ENCODE data around the gene HECTD3. TPM values are rescaled to one million over a fixed set of nuclear protein-coding genes. Genes with fewer than 3 reads are reported as not detected.

Gene HECTD3
- total RNA-seq, 1 donor from 2014 or later: 32.1 TPM

DNA sequence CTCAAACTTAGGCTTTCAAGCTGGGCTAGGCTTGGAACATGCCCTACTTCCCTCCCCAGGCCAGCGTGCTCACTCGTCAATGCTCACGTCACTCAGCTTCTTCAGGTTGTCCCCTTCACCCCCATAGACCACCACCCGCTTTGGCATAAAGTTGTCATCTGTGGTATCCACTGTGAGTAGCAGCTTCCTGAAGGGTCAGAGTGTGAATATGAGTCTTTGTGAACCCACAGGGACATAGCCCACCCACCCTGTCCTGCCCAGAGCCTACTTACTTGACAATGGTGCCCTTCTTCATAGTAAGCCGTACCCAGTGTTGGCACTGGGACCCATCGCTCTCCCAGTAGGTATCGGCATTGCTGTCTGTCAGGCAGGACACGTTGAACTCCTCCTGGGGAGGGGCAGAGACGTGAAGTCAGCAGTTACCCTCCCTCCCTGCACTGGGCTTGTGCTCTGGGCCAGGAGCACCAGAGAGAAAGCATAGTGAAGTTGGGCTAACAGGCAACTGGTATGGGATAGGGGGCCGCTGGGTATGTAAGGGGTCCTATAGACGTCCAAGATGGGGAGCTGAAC, 1.7 kb downstream of the HECTD3 start:
- Histone ChIP-seq H3K4me3 (peak overlapping the region; percentile 70 to 86), H3K27me3 (no peaks in the 10 kb centered on the region), H3K27ac (peak overlapping the region; percentile 14 to 65), H3K4me1 (peaks cover 20 to 31% of the 10 kb centered on the region in 2 donors), H3K9me3 (no peaks in the 10 kb centered on the region), H3K36me3 (peaks cover 52 to 53% of the 10 kb centered on the region in 2 donors)
- TF ChIP-seq, protein P1, sequence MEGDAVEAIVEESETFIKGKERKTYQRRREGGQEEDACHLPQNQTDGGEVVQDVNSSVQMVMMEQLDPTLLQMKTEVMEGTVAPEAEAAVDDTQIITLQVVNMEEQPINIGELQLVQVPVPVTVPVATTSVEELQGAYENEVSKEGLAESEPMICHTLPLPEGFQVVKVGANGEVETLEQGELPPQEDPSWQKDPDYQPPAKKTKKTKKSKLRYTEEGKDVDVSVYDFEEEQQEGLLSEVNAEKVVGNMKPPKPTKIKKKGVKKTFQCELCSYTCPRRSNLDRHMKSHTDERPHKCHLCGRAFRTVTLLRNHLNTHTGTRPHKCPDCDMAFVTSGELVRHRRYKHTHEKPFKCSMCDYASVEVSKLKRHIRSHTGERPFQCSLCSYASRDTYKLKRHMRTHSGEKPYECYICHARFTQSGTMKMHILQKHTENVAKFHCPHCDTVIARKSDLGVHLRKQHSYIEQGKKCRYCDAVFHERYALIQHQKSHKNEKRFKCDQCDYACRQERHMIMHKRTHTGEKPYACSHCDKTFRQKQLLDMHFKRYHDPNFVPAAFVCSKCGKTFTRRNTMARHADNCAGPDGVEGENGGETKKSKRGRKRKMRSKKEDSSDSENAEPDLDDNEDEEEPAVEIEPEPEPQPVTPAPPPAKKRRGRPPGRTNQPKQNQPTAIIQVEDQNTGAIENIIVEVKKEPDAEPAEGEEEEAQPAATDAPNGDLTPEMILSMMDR (IDR thresholded peaks at IDR 0.05): no peak
- no peak for DNase-seq (ENCODE audit: low spot score in 2 of 2)
- intact Hi-C loops (cut with DNase I): no loop called here

DNA sequence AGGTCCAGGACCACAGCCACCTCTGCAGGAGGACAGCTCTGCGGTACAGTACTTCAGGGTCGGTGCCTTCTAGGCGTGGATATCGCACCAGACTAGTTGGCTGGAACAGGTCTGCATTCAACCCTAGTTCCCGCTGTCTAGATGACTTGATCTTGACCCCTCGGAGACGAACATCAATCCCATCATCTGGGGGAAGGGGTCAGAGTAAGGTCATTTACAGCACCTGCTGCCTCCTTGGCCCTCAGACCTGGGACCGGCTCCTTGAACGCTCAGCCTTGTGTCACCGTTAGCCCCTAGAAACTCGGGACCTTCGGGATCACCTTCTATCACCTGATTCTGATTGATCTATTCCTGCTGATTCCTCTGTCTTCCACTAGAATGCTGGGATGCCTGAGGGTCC, 2.6 kb downstream of the HECTD3 start:
- H3K9me3 ChIP-seq: no peaks in the 10 kb centered on the region
- intact Hi-C loops (cut with DNase I): no loop called here
- H3K4me1 ChIP-seq: peaks cover 20 to 29% of the 10 kb centered on the region in 2 donors
- H3K27me3 ChIP-seq: no peaks in the 10 kb centered on the region
- peaks cover 61 to 62% of the 10 kb centered on the region in 2 donors for H3K36me3 ChIP-seq
- no peak overlapping the region for H3K4me3 ChIP-seq
- no peak for DNase-seq (ENCODE audit: low spot score in 2 of 2)
- TF ChIP-seq, protein P1 (IDR thresholded peaks at IDR 0.05): no peak
- H3K27ac ChIP-seq: peak overlapping the region in 1 of 2 donors; percentile 14

DNA sequence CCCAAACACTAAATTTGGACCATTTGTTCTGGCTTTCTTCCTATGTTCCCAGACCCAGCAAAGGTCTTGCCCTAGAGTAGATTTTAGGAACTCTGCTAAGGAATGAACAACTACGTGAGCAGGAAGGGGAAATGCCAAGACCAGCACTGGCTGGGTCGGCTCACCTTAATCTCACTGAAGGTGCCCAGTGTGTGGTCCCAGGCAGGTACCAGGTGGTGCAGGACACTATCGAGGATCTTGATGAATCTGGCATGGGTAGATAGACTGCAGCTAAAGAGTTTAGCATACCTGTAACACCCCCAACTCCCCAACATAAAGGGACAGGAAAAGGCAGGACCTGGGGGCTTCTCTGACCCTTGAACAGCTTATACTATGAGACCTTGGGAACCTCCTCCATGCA, 3.0 kb downstream of the HECTD3 start:
- Histone ChIP-seq H3K4me3 (no peak overlapping the region), H3K27ac (no peak overlapping the region), H3K4me1 (peaks cover 19 to 24% of the 10 kb centered on the region in 2 donors), H3K9me3 (no peaks in the 10 kb centered on the region), H3K36me3 (peaks cover 65 to 66% of the 10 kb centered on the region in 2 donors), H3K27me3 (no peaks in the 10 kb centered on the region)
- intact Hi-C loops (cut with DNase I): no loop called here
- TF ChIP-seq, protein P1 (IDR thresholded peaks at IDR 0.05): no peak
- no peak for DNase-seq (ENCODE audit: low spot score in 2 of 2)

DNA sequence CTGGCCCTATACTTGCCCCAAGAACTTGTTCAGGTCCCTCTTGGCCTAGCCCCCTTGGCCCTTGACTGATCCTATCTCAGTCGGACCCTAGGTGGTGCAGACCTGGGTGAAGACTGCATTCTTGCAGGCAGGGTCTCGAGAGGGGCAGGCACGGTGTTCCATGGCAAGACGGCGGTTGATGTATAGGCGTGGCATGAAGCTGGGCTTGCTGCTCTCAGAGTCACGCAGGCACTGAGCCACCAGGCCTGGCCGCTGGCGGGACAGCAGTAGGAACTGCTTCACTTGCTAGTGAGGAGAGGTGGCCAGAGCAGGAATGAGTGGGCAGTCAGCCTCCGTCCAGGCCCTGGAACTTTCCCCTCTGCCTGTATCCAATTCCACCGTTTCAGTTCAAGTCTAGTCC, 3.8 kb downstream of the HECTD3 start:
- Histone ChIP-seq H3K27ac (no peak overlapping the region), H3K4me1 (peaks cover 11 to 19% of the 10 kb centered on the region in 2 donors), H3K27me3 (no peaks in the 10 kb centered on the region), H3K9me3 (no peaks in the 10 kb centered on the region), H3K36me3 (peaks cover 73 to 74% of the 10 kb centered on the region in 2 donors), H3K4me3 (no peak overlapping the region)
- TF ChIP-seq, protein P1 (IDR thresholded peaks at IDR 0.05): no peak
- intact Hi-C loops (cut with DNase I): no loop called here
- DNase-seq (ENCODE audit: low spot score in 2 of 2): no peak

DNA sequence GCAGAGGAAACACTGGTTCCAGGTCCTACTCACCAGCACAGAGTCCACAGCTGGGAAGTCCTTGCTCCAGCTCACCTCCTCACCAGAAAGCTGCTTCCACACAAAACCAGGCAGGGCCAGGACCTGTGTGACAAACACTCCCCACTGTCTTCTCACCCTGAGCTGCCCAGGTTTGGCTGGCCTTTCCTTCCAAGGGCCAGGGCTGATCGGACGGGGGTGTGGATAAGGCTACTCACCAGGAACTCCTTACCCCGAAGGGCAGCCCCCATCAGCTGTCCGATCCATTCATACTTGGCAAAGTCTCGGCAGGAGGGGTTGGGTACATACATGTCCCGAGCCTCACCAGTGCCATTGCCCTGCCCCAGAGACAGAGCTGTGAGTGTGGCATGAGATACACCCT, 5.4 kb downstream of the HECTD3 start:
- Histone ChIP-seq H3K27ac (no peak overlapping the region), H3K27me3 (no peaks in the 10 kb centered on the region), H3K36me3 (peaks cover 76 to 79% of the 10 kb centered on the region in 2 donors), H3K4me1 (peaks cover 11 to 13% of the 10 kb centered on the region in 2 donors), H3K9me3 (no peaks in the 10 kb centered on the region), H3K4me3 (no peak overlapping the region)
- intact Hi-C loops (cut with DNase I): no loop called here
- TF ChIP-seq, protein P1 (IDR thresholded peaks at IDR 0.05): no peak
- DNase-seq (ENCODE audit: low spot score in 2 of 2): no peak
